ENCODE data around the gene TSPY1.
A peak's percentile ranks its signal among the peaks of the same experiment; 100 is the strongest.
"Not testable (repeated sequence)": the region's sequence is repeated elsewhere in the genome, so short reads cannot be mapped to it uniquely, and the experiment has no call there.

The TSPY1 gene

GRCh38 chrY:9466655-9467054 lies at the start of gene TSPY1:
Gene TSPY1, plus strand, starts transcription at chrY:9466955. Its CDS starts 46 bp downstream, at chrY:9467001.
- intact Hi-C loops (cut with DNase I); DNase-seq: not testable (repeated sequence)

- DNase-seq; intact Hi-C loops (cut with DNase I): not testable (repeated sequence)
Observed at GRCh38 chrY:9486967-9487366, 20.2 kb downstream of the TSPY1 start, which contains the start of gene TSPY9. Gene TSPY9, plus strand, starts transcription at chrY:9487267. Its CDS starts 46 bp downstream, at chrY:9487313.

GRCh38 chrY:9504396-9504795 lies 37.6 kb downstream of the TSPY1 start:
- DNase-seq, result peak in 4 of 42 donors; percentile 6 to 41 (median 24)
- intact Hi-C loops (cut with DNase I), result not testable (repeated sequence)

GRCh38 chrY:9516287-9516686 lies 49.5 kb downstream of the TSPY1 start:
- intact Hi-C loops (cut with DNase I), result not testable (repeated sequence)
- peak in 1 of 42 donors; percentile 0 for DNase-seq
